Kidney epithelial cell (primary cell): ENCODE measurements around the gene CIT. TPM values are rescaled to one million over a fixed set of nuclear protein-coding genes. Genes with fewer than 3 reads are reported as not detected.
"Not testable (repeated sequence)": the region's sequence is repeated elsewhere in the genome, so short reads cannot be mapped to it uniquely, and the experiment has no call there.

Source experiments
- DNase-seq: peaks from one replicate; pipeline ENCODE4 v3.0.0-alpha.2; 2010; ENCODE audit warnings: low read depth
- H3K27me3 ChIP-seq: 2 replicates; pipeline ENCODE4 v1.6.0; 2011; ENCODE audit warnings: low read length; ENCODE audit not compliant: control insufficient read depth, insufficient read depth
- H3K36me3 ChIP-seq: 2 replicates; pipeline ENCODE4 v1.5.1; 2011; ENCODE audit warnings: low read length; ENCODE audit not compliant: control insufficient read depth, insufficient read depth
- H3K4me3 ChIP-seq: 2 replicates; pipeline ENCODE4 v1.5.1; 2011; ENCODE audit warnings: low read depth, mild to moderate bottlenecking, control low read depth, low read length
- CTCF ChIP-seq: IDR thresholded peaks from 2 replicates; pipeline ENCODE4 v1.5.1; 2011; ENCODE audit warnings: mild to moderate bottlenecking, moderate library complexity, low read length, control low read depth, inconsistent platforms; ENCODE audit not compliant: insufficient read depth, poor library complexity, severe bottlenecking
- total RNA-seq: library from RNA; depleted of rRNA; stranded (reverse); fragments of >200 nt; gene quantifications from 2 replicates; pipeline ENCODE4 v1.2.3, GENCODE V29; 2015

The CIT gene
- total RNA-seq, 1 donor from 2014 or later, result 4.3 TPM

- Histone ChIP-seq H3K27me3 (no peaks in the 10 kb centered on the region), H3K4me3 (no peak overlapping the region), H3K36me3 (peaks cover 4% of the 10 kb centered on the region)
- DNase-seq, result no peak
- no peak for TF ChIP-seq CTCF
Observed at GRCh38 chr12:119711693-119712092, 165.4 kb downstream of the CIT start.

GRCh38 chr12:119710965-119711551 is 166.1 kb downstream of the CIT start:
- no peak overlapping the region for H3K4me3 ChIP-seq
- no peaks in the 10 kb centered on the region for H3K27me3 ChIP-seq
- H3K36me3 ChIP-seq, result peaks cover 4% of the 10 kb centered on the region
- no peak for DNase-seq
- TF ChIP-seq CTCF, result no peak

- Histone ChIP-seq H3K4me3 (no peak overlapping the region), H3K36me3 (peaks cover 4% of the 10 kb centered on the region), H3K27me3 (no peaks in the 10 kb centered on the region)
- peak; percentile 67 for DNase-seq
- TF ChIP-seq CTCF, result no peak
Observed at GRCh38 chr12:119710374-119710964, 166.7 kb downstream of the CIT start.

GRCh38 chr12:119706427-119706826 is 170.7 kb downstream of the CIT start:
- H3K27me3 ChIP-seq, H3K36me3 ChIP-seq, DNase-seq, H3K4me3 ChIP-seq: not testable (repeated sequence)

- Histone ChIP-seq H3K4me3 (no peak overlapping the region), H3K27me3 (no peaks in the 10 kb centered on the region), H3K36me3 (peaks cover 2% of the 10 kb centered on the region)
- no peak for TF ChIP-seq CTCF
- no peak for DNase-seq
Observed at GRCh38 chr12:119705182-119705581, 171.9 kb downstream of the CIT start.

GRCh38 chr12:119704065-119704747 is 172.9 kb downstream of the CIT start:
- Histone ChIP-seq H3K4me3 (no peak overlapping the region), H3K36me3 (no peaks in the 10 kb centered on the region), H3K27me3 (no peaks in the 10 kb centered on the region)
- TF ChIP-seq CTCF, result no peak
- DNase-seq, result no peak
